Lung (tissue), 12 donors: ENCODE results near the gene MAIP1. TPM values are rescaled to one million over a fixed set of nuclear protein-coding genes. Genes with fewer than 3 reads are reported as not detected.

Experiments used
- ATAC-seq: fragments of 200-7000 bp; cut with Tn5 transposase; one replicate; pipeline ENCODE4 v1.9.1; 2020; ENCODE audit warnings: moderate number of reproducible peaks; ENCODE audit not compliant: insufficient read depth, low FRiP score
- DNase-seq, 3 donors: peaks; one replicate each; pipeline ENCODE4 v3.0.0-alpha.2; 2013 to 2017
- H3K27ac ChIP-seq, 2 donors: one replicate each; pipeline ENCODE4 v1.5.1; 2013; ENCODE audit warnings: mild to moderate bottlenecking in 2 of 2, moderate library complexity in 2 of 2, control low read depth in 1 of 2, inconsistent platforms in 1 of 2, low read depth in 1 of 2, low read length in 1 of 2
- H3K27me3 ChIP-seq, 3 donors: one replicate each; pipeline ENCODE4 v1.5.1; 2013; ENCODE audit warnings: low read length in 2 of 3; ENCODE audit not compliant: control insufficient read depth in 3 of 3, insufficient read depth in 3 of 3
- H3K36me3 ChIP-seq, 4 donors: one replicate each; pipeline ENCODE4 v1.5.1; 2013; ENCODE audit warnings: low read length in 4 of 4, mild to moderate bottlenecking in 1 of 4, moderate library complexity in 1 of 4; ENCODE audit not compliant: control insufficient read depth in 4 of 4, insufficient read depth in 4 of 4
- H3K4me1 ChIP-seq, 5 donors: one replicate each; pipeline ENCODE4 v1.5.1; 2013; ENCODE audit warnings: low read length in 5 of 5, mild to moderate bottlenecking in 2 of 5, moderate library complexity in 1 of 5; ENCODE audit not compliant: control insufficient read depth in 5 of 5, insufficient read depth in 5 of 5
- H3K4me3 ChIP-seq: one replicate; pipeline ENCODE4 v1.5.1; 2013; ENCODE audit warnings: mild to moderate bottlenecking, control low read depth, moderate library complexity
- H3K9ac ChIP-seq, 2 donors: one replicate each; pipeline ENCODE4 v1.5.1; 2013; ENCODE audit warnings: low read length in 2 of 2, control low read depth in 1 of 2; ENCODE audit not compliant: insufficient read depth in 1 of 2
- H3K9me3 ChIP-seq, 4 donors: one replicate each; pipeline ENCODE4 v1.5.1; 2013; ENCODE audit warnings: low read length in 3 of 4, mild to moderate bottlenecking in 1 of 4, moderate library complexity in 1 of 4; ENCODE audit not compliant: control insufficient read depth in 4 of 4, insufficient read depth in 3 of 4
- CTCF ChIP-seq: IDR thresholded peaks from 2 replicates; pipeline ENCODE4 v1.5.1; 2012; ENCODE audit warnings: mild to moderate bottlenecking; ENCODE audit errors: control extremely low read depth, extremely low read depth
- WGBS, 2 donors: extraction: QIAGEN DNeasy Blood & Tissue Kit; methylation state at CpG; one replicate each; pipeline ENCODE4 v1.1.7; 2013; 5-methylcytosine and 5-hydroxymethylcytosine counted together
- polyA plus RNA-seq, 2 donors: library from polyadenylated mRNA; stranded (reverse); fragments of 200-250 nt; gene quantifications; one replicate each; pipeline ENCODE4 v1.2.1, GENCODE V29; 2013
- total RNA-seq, 2 donors: library from RNA; depleted of rRNA in 1 of 2; stranded (reverse); fragments of >200 nt in 1 of 2; gene quantifications; one replicate each; pipeline ENCODE4 v1.2.1, GENCODE V29; 2014 to 2021
- donor health status: control.
- donor health status: control.
- donor health status: Bipolar disorder and iron deficiency.
- donor health status: healthy.
- donor health status: DM: yes; HTN: yes; CAD: no.

MAIP1 gene
- total and polyA plus RNA-seq, 4 donors, result 8.2 to 18.3 (median 15.3) TPM

GRCh38 chr2:199955007-199955338, 409 bp upstream of the MAIP1 start:
- Histone ChIP-seq H3K27ac (peak overlapping the region; percentile 87 to 88), H3K9ac (peak overlapping the region; percentile 60 to 93), H3K4me3 (peak overlapping the region; percentile 91), H3K9me3 (no peaks in the 10 kb centered on the region), H3K36me3 (peaks cover 0 to 15% (median 6%) of the 10 kb centered on the region in 4 donors), H3K27me3 (no peaks in the 10 kb centered on the region), H3K4me1 (peaks cover 7 to 26% (median 9%) of the 10 kb centered on the region in 5 donors)
- DNase-seq (no peak), ATAC-seq (peak; percentile 65)
- 0% methylated on average over 13 of the region's 13 CpGs for WGBS, 2 donors
- TF ChIP-seq CTCF, result no peak

- Histone ChIP-seq H3K9ac (peak overlapping the region; percentile 60 to 76), H3K4me3 (peak overlapping the region; percentile 91), H3K36me3 (peaks cover 0 to 9% (median 5%) of the 10 kb centered on the region in 4 donors), H3K9me3 (no peaks in the 10 kb centered on the region), H3K27ac (peak overlapping the region; percentile 87 to 88), H3K27me3 (no peaks in the 10 kb centered on the region), H3K4me1 (peaks cover 7 to 26% (median 9%) of the 10 kb centered on the region in 5 donors)
- DNase-seq (peak in 1 of 3 donors; percentile 23), ATAC-seq (no peak)
- no peak for TF ChIP-seq CTCF
- WGBS, 2 donors, result 0 to 1% methylated on average over 10 of the region's 10 CpGs
Observed at GRCh38 chr2:199956062-199956380, 639 bp downstream of the MAIP1 start.

GRCh38 chr2:199958014-199958413, 2.6 kb downstream of the MAIP1 start:
- 88 to 94% methylated on average over 4 of the region's 4 CpGs for WGBS, 2 donors
- Histone ChIP-seq H3K4me3 (no peak overlapping the region), H3K9me3 (no peaks in the 10 kb centered on the region), H3K9ac (no peak overlapping the region), H3K36me3 (peaks cover 2 to 17% (median 11%) of the 10 kb centered on the region in 4 donors), H3K27me3 (no peaks in the 10 kb centered on the region), H3K27ac (no peak overlapping the region), H3K4me1 (peaks cover 7 to 26% (median 9%) of the 10 kb centered on the region in 5 donors)
- DNase-seq, result no peak
- no peak for TF ChIP-seq CTCF
- ATAC-seq, result no peak

GRCh38 chr2:199962203-199962602, 6.8 kb downstream of the MAIP1 start:
- Histone ChIP-seq H3K36me3 (peaks cover 4 to 27% (median 17%) of the 10 kb centered on the region in 4 donors), H3K27me3 (no peaks in the 10 kb centered on the region), H3K4me1 (peaks cover 0 to 21% (median 2%) of the 10 kb centered on the region in 5 donors), H3K27ac (no peak overlapping the region), H3K9ac (no peak overlapping the region), H3K9me3 (no peaks in the 10 kb centered on the region), H3K4me3 (no peak overlapping the region)
- DNase-seq, result no peak
- ATAC-seq, result no peak
- no peak for TF ChIP-seq CTCF
- 89 to 90% methylated on average over 2 of the region's 2 CpGs for WGBS, 2 donors
